HL-60 (cell line): ENCODE measurements around the gene ZNRD2.

Experiments
- DNase-seq, 2 experiments: peaks; one replicate each; pipeline ENCODE4 v3.0.0-alpha.2; 2010 to 2020; ENCODE audit warnings: low read depth in 1 of 2, low spot score in 1 of 2
- H3K27ac ChIP-seq: fragments of 250-450 bp; sonication (Bioruptor Pico); replicated peaks from 2 replicates; pipeline ENCODE4 v1.5.1; 2020; ENCODE audit warnings: mild to moderate bottlenecking, moderate library complexity
- H3K27me3 ChIP-seq: fragments of 250-450 bp; sonication (Bioruptor Pico); 2 replicates; pipeline ENCODE4 v1.5.1; 2021; ENCODE audit warnings: mild to moderate bottlenecking, moderate library complexity; ENCODE audit not compliant: insufficient read depth, poor library complexity, severe bottlenecking
- H3K4me3 ChIP-seq: replicated peaks from 2 replicates; pipeline ENCODE4 v1.5.1; 2011; ENCODE audit warnings: mild to moderate bottlenecking, control low read depth, low read length; ENCODE audit not compliant: insufficient read depth
- GABPA ChIP-seq: IDR thresholded peaks from 2 replicates; pipeline ENCODE4 v1.6.1; 2012; ENCODE audit warnings: low read depth
- POLR2AphosphoS5 ChIP-seq: IDR thresholded peaks from 2 replicates; pipeline ENCODE4 v1.6.1; 2012; ENCODE audit warnings: low read depth
- SPI1 ChIP-seq: IDR thresholded peaks from 2 replicates; pipeline ENCODE4 v1.6.1; 2012; ENCODE audit warnings: low read depth, mild to moderate bottlenecking, borderline replicate concordance
- TF ChIP-seq, protein P1 (sequence below): IDR thresholded peaks from 2 replicates; pipeline ENCODE4 v1.6.1; 2012; ENCODE audit warnings: low read depth; ENCODE audit not compliant: insufficient replicate concordance
- TF ChIP-seq, protein P2 (sequence below): IDR thresholded peaks from one replicate; pipeline ENCODE4 v1.5.1; 2011; ENCODE audit warnings: low read length, control low read depth, inconsistent platforms; ENCODE audit not compliant: insufficient read depth

ZNRD2 gene

DNA sequence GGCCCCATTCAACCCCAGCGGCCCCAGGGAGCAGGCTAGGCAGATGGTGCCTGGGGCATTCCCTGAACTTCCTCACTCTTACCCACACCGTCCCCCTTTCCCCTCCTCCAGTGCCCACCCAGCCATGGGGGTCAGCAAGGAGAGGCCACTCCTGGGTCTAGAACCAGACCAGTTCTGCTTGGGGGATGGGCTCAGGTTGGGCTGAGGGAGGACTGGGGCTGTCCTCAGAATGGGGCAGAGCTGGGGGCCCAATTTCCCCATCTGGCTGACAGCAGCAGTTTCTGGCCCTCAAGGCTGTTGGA is 33.0 kb upstream of the ZNRD2 start:
- no peak for DNase-seq

DNA sequence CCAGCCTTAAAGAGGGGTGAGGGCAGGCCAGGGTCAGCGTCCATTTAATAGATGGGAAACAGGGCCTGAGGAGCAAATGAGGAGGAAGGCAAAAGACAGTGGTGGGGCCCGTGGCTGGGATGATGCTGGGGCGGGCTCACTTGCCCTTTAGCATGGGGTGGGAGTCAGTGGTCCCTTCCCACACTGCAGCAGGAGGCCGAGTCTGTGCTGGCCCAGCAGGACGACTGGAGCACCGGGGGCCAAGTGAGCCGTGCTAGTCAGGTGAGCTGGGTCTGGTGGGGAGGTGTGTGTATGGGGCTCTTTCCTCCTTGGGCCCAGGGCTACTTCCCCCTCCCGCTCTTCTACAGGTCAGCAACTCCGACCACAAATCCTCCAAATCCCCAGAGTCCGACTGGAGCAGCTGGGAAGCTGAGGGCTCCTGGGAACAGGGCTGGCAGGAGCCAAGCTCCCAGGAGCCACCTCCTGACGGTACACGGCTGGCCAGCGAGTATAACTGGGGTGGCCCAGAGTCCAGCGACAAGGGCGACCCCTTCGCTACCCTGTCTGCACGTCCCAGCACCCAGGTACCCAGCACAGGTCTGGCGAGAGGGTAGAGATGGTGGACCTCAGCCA is 32.6 kb upstream of the ZNRD2 start:
- Histone ChIP-seq H3K27ac (no peak overlapping the region), H3K4me3 (no peak overlapping the region), H3K27me3 (no peaks in the 10 kb centered on the region)
- TF ChIP-seq SPI1 (no peak), GABPA (no peak), POLR2AphosphoS5 (no peak)
- TF ChIP-seq, protein P1, sequence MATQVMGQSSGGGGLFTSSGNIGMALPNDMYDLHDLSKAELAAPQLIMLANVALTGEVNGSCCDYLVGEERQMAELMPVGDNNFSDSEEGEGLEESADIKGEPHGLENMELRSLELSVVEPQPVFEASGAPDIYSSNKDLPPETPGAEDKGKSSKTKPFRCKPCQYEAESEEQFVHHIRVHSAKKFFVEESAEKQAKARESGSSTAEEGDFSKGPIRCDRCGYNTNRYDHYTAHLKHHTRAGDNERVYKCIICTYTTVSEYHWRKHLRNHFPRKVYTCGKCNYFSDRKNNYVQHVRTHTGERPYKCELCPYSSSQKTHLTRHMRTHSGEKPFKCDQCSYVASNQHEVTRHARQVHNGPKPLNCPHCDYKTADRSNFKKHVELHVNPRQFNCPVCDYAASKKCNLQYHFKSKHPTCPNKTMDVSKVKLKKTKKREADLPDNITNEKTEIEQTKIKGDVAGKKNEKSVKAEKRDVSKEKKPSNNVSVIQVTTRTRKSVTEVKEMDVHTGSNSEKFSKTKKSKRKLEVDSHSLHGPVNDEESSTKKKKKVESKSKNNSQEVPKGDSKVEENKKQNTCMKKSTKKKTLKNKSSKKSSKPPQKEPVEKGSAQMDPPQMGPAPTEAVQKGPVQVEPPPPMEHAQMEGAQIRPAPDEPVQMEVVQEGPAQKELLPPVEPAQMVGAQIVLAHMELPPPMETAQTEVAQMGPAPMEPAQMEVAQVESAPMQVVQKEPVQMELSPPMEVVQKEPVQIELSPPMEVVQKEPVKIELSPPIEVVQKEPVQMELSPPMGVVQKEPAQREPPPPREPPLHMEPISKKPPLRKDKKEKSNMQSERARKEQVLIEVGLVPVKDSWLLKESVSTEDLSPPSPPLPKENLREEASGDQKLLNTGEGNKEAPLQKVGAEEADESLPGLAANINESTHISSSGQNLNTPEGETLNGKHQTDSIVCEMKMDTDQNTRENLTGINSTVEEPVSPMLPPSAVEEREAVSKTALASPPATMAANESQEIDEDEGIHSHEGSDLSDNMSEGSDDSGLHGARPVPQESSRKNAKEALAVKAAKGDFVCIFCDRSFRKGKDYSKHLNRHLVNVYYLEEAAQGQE = no peak
- TF ChIP-seq, protein P2, sequence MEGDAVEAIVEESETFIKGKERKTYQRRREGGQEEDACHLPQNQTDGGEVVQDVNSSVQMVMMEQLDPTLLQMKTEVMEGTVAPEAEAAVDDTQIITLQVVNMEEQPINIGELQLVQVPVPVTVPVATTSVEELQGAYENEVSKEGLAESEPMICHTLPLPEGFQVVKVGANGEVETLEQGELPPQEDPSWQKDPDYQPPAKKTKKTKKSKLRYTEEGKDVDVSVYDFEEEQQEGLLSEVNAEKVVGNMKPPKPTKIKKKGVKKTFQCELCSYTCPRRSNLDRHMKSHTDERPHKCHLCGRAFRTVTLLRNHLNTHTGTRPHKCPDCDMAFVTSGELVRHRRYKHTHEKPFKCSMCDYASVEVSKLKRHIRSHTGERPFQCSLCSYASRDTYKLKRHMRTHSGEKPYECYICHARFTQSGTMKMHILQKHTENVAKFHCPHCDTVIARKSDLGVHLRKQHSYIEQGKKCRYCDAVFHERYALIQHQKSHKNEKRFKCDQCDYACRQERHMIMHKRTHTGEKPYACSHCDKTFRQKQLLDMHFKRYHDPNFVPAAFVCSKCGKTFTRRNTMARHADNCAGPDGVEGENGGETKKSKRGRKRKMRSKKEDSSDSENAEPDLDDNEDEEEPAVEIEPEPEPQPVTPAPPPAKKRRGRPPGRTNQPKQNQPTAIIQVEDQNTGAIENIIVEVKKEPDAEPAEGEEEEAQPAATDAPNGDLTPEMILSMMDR = no peak
- no peak for DNase-seq

More for the DNA sequence above, 33.0 kb upstream of the ZNRD2 start:
- Histone ChIP-seq H3K27ac (no peak overlapping the region), H3K27me3 (no peaks in the 10 kb centered on the region), H3K4me3 (no peak overlapping the region)
- TF ChIP-seq SPI1 (no peak), GABPA (no peak), POLR2AphosphoS5 (no peak)
- TF ChIP-seq, protein P2 = no peak
- TF ChIP-seq, protein P1 = no peak

DNA sequence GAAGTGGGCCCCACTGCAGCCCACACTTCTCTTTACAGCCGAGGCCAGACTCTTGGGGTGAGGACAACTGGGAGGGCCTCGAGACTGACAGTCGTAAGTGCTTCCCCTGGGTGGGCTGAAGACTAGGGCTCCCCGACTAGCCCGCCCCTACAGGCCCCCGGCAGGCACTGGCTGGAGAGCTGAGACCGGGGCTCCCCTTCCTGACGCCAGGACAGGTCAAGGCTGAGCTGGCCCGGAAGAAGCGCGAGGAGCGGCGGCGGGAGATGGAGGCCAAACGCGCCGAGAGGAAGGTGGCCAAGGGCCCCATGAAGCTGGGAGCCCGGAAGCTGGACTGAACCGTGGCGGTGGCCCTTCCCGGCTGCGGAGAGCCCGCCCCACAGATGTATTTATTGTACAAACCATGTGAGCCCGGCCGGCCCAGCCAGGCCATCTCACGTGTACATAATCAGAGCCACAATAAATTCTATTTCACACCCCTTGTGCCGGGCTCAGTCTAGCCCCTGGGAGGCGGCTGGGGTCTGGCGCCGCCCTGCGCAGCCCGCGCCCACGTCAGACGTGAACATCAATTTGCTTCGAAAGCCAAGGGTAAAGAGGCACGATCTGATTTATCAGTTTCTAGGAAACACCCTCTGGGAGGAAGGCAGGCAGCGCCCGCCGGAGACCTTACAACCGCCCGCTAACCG is 31.9 kb upstream of the ZNRD2 start:
- no peaks in the 10 kb centered on the region for H3K27me3 ChIP-seq
- H3K4me3 ChIP-seq = no peak overlapping the region
- TF ChIP-seq, protein P2 = no peak
- no peak for TF ChIP-seq SPI1
- no peak for TF ChIP-seq POLR2AphosphoS5
- TF ChIP-seq GABPA = no peak
- TF ChIP-seq, protein P1 = no peak
- no peak overlapping the region for H3K27ac ChIP-seq
- no peak for DNase-seq
